DOHH2 (cell line): Measurements from ENCODE around the gene TMC3.

Source experiments
- H3F3A ChIP-seq: fragments of 200-600 bp; sonication (generic), shearing (Covaris generic); 2 replicates; pipeline ENCODE4 v1.6.0; 2016; ENCODE audit warnings: antibody characterized with exemption, mild to moderate bottlenecking; ENCODE audit not compliant: control insufficient read depth, insufficient read depth
- H3K27ac ChIP-seq: fragments of 200-600 bp; sonication (generic); 2 replicates; pipeline ENCODE4 v1.5.1; 2014; ENCODE audit warnings: low read depth, mild to moderate bottlenecking, low read length, moderate library complexity
- H3K27me3 ChIP-seq: fragments of 200-600 bp; sonication (generic); 2 replicates; pipeline ENCODE4 v1.6.1; 2014; ENCODE audit warnings: mild to moderate bottlenecking, low read length, mixed read lengths; ENCODE audit not compliant: control insufficient read depth
- H3K36me3 ChIP-seq: fragments of 200-600 bp; sonication (generic); 2 replicates; pipeline ENCODE4 v1.6.1; 2014; ENCODE audit warnings: mild to moderate bottlenecking, low read length, moderate library complexity, mixed read lengths; ENCODE audit not compliant: control insufficient read depth
- H3K4me1 ChIP-seq: fragments of 200-600 bp; sonication (generic); 2 replicates; pipeline ENCODE4 v1.6.1; 2014; ENCODE audit warnings: mild to moderate bottlenecking, low read length, mixed read lengths; ENCODE audit not compliant: control insufficient read depth
- H3K4me2 ChIP-seq: fragments of 200-600 bp; sonication (generic); 2 replicates; pipeline ENCODE4 v1.6.0; 2014; ENCODE audit warnings: mild to moderate bottlenecking, low read length, moderate library complexity
- H3K4me3 ChIP-seq: fragments of 200-600 bp; sonication (generic); 2 replicates; pipeline ENCODE4 v1.5.1; 2014; ENCODE audit warnings: mild to moderate bottlenecking, low read length, mixed read lengths
- H3K79me2 ChIP-seq: fragments of 200-600 bp; sonication (generic); 2 replicates; pipeline ENCODE4 v1.6.1; 2014; ENCODE audit warnings: mild to moderate bottlenecking, low read length, mixed read lengths; ENCODE audit not compliant: control insufficient read depth
- H3K9me2 ChIP-seq: fragments of 200-600 bp; sonication (generic); replicated peaks from 2 replicates; pipeline ENCODE4 v1.6.1; 2014; ENCODE audit warnings: mild to moderate bottlenecking, low read length, mixed read lengths; ENCODE audit not compliant: control insufficient read depth
- H3K9me3 ChIP-seq: fragments of 200-600 bp; sonication (generic); 2 replicates; pipeline ENCODE4 v1.6.1; 2014; ENCODE audit warnings: antibody characterized with exemption, low read length, mixed read lengths; ENCODE audit not compliant: control insufficient read depth, insufficient read depth
- H4K20me1 ChIP-seq: fragments of 200-600 bp; sonication (generic); 2 replicates; pipeline ENCODE4 v1.6.0; 2014; ENCODE audit warnings: low read depth, mild to moderate bottlenecking, antibody characterized with exemption, low read length, moderate library complexity; ENCODE audit not compliant: control insufficient read depth, insufficient read depth
- EZH2phosphoT487 ChIP-seq: fragments of 200-600 bp; sonication (generic); IDR thresholded peaks from 2 replicates; pipeline ENCODE4 v1.6.1; 2017; ENCODE audit warnings: borderline replicate concordance, mild to moderate bottlenecking, antibody characterized with exemption, low read length, moderate library complexity, mixed read lengths
- TF ChIP-seq, protein P1 (sequence below): fragments of 200-600 bp; sonication (generic); IDR thresholded peaks from one replicate; pipeline ENCODE4 v1.5.1; 2014; ENCODE audit warnings: antibody characterized with exemption, mild to moderate bottlenecking, low read depth, low read length; ENCODE audit not compliant: poor library complexity, severe bottlenecking

The TMC3 gene

DNA sequence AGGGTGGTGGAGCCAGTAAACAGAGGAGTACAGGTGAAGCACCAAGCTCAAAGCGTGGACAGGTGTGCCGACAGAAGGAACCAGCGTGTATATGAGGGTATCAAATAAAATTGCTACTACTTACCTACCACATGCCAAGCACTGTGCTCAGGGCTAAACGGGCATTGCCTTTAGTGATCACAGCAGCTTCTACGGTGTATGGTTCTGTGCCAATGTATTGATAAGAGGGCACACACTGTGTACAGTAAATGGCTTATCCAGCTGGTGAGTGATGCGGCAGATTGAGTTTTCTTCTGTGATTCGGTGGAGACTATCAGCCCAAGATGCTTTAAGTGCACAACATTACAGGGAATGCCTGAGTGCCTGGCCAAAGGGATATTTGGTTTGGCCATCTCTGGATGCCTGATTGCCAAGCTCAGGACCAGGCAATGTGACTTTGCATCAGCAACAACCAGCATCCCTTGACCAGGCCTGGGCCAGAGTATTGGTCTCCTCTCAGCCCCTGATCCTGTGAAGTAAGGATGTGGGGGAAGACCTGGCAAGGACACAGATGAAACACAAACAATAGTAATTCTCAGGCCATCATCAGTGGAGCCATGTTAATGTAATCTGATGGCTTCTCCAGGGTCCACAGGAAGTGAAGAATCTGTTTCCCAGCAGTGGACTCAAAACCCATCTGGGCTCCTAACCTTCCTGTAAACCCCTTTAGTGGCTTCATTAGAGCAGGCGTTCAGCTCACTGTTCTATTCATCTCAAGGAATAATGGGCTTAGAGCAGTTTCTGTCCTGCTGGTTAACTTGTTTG lies 64.2 kb downstream of the TMC3 start:
- H3K9me3 ChIP-seq: no peaks in the 10 kb centered on the region
- H3K36me3 ChIP-seq: peaks cover 77% of the 10 kb centered on the region
- no peaks in the 10 kb centered on the region for H4K20me1 ChIP-seq
- no peak overlapping the region for H3K27ac ChIP-seq
- peaks cover 28% of the 10 kb centered on the region for H3K4me1 ChIP-seq
- no peaks in the 10 kb centered on the region for H3K27me3 ChIP-seq
- H3K9me2 ChIP-seq: no peaks in the 10 kb centered on the region
- no peak overlapping the region for H3K4me3 ChIP-seq
- no peak overlapping the region for H3K4me2 ChIP-seq
- H3F3A ChIP-seq: peaks cover 7% of the 10 kb centered on the region; the same call in 1 of the 2 replicates
- TF ChIP-seq, protein P1, sequence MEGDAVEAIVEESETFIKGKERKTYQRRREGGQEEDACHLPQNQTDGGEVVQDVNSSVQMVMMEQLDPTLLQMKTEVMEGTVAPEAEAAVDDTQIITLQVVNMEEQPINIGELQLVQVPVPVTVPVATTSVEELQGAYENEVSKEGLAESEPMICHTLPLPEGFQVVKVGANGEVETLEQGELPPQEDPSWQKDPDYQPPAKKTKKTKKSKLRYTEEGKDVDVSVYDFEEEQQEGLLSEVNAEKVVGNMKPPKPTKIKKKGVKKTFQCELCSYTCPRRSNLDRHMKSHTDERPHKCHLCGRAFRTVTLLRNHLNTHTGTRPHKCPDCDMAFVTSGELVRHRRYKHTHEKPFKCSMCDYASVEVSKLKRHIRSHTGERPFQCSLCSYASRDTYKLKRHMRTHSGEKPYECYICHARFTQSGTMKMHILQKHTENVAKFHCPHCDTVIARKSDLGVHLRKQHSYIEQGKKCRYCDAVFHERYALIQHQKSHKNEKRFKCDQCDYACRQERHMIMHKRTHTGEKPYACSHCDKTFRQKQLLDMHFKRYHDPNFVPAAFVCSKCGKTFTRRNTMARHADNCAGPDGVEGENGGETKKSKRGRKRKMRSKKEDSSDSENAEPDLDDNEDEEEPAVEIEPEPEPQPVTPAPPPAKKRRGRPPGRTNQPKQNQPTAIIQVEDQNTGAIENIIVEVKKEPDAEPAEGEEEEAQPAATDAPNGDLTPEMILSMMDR: no peak
- no peak for TF ChIP-seq EZH2phosphoT487
- peaks cover 1% of the 10 kb centered on the region for H3K79me2 ChIP-seq

DNA sequence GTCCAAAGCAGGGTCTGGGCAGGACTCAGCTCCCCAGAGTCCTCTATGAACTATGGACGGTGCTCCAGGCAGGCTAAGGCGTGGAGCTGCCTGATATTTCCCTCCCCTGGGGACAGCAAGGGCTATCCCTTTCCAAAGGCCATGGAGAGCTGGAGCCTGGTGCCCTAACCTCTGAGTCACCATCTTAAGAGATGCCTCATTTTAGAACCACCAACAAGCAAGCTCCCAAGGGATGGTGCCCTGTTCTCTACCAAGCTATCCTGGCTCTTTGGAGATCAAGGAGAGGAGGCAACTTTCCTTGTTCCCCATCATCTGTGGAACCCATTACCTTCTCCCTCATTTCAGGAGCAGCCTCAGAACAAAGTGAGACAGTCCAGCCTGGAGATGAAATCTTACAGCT lies 65.8 kb downstream of the TMC3 start:
- Histone ChIP-seq H4K20me1 (no peaks in the 10 kb centered on the region), H3F3A (peaks cover 7% of the 10 kb centered on the region), H3K36me3 (peaks cover 93% of the 10 kb centered on the region), H3K9me3 (no peaks in the 10 kb centered on the region), H3K27ac (no peak overlapping the region), H3K79me2 (peaks cover 11% of the 10 kb centered on the region), H3K4me2 (no peak overlapping the region), H3K9me2 (no peaks in the 10 kb centered on the region), H3K4me3 (no peak overlapping the region), H3K4me1 (peaks cover 44% of the 10 kb centered on the region), H3K27me3 (no peaks in the 10 kb centered on the region)
- TF ChIP-seq, protein P1: no peak
- TF ChIP-seq EZH2phosphoT487: no peak

- H3K79me2 ChIP-seq: peaks cover 41% of the 10 kb centered on the region
- no peaks in the 10 kb centered on the region for H4K20me1 ChIP-seq
- peak overlapping the region; percentile 99 for H3K4me2 ChIP-seq
- H3K36me3 ChIP-seq: peaks cover 98% of the 10 kb centered on the region
- H3K27me3 ChIP-seq: no peaks in the 10 kb centered on the region
- peaks cover 17% of the 10 kb centered on the region for H3F3A ChIP-seq
- TF ChIP-seq, protein P1: no peak
- TF ChIP-seq EZH2phosphoT487: no peak
- H3K27ac ChIP-seq: peak overlapping the region; percentile 78
- H3K9me3 ChIP-seq: no peaks in the 10 kb centered on the region
- H3K4me3 ChIP-seq: peak overlapping the region; percentile 84
- no peaks in the 10 kb centered on the region for H3K9me2 ChIP-seq
- H3K4me1 ChIP-seq: peaks cover 58% of the 10 kb centered on the region
Observed at GRCh38 chr15:81304226-81304625, 69.8 kb downstream of the TMC3 start.
